CD14-positive monocyte (primary cell): ENCODE results near the gene PHLDA2. TPM values are rescaled to one million over a fixed set of nuclear protein-coding genes. Genes with fewer than 3 reads are reported as not detected.

Experiments
- DNase-seq, 3 donors: peaks; one replicate each; pipeline ENCODE4 v3.0.0-alpha.2; 2011 to 2022
- H2AFZ ChIP-seq: 2 replicates; pipeline ENCODE4 v1.6.0; 2012; ENCODE audit warnings: mild to moderate bottlenecking, low read depth, low read length, inconsistent platforms; ENCODE audit not compliant: insufficient read depth, poor library complexity, severe bottlenecking
- H3K27ac ChIP-seq, 2 donors: 1 replicate in 1 of 2; 2 replicates in 1 of 2; pipeline ENCODE4 v1.5.1; 2012 to 2013; ENCODE audit warnings: low read length in 2 of 2, control low read depth in 1 of 2, inconsistent platforms in 1 of 2, low read depth in 1 of 2, mild to moderate bottlenecking in 1 of 2
- H3K27me3 ChIP-seq, 2 donors: one replicate each; pipeline versions ENCODE4 v1.6.0 to v1.6.1; 2011 to 2013; ENCODE audit warnings: low read length in 2 of 2; ENCODE audit not compliant: control insufficient read depth in 2 of 2, insufficient read depth in 2 of 2
- H3K36me3 ChIP-seq, 2 donors: replicated peaks in 1 of 2; 1 replicate in 1 of 2; 2 replicates in 1 of 2; pipeline versions ENCODE4 v1.5.1 to v1.6.1; 2012 to 2013; ENCODE audit warnings: low read length in 2 of 2, control low read depth in 1 of 2, inconsistent platforms in 1 of 2, mild to moderate bottlenecking in 1 of 2; ENCODE audit not compliant: insufficient read depth in 2 of 2, control insufficient read depth in 1 of 2
- H3K4me1 ChIP-seq, 2 donors: 1 replicate in 1 of 2; 2 replicates in 1 of 2; pipeline versions ENCODE4 v1.5.1 to v1.6.1; 2012 to 2013; ENCODE audit warnings: low read length in 2 of 2, control low read depth in 1 of 2, inconsistent platforms in 1 of 2, mild to moderate bottlenecking in 1 of 2, moderate library complexity in 1 of 2; ENCODE audit not compliant: insufficient read depth in 2 of 2, control insufficient read depth in 1 of 2
- H3K4me2 ChIP-seq: replicated peaks from 2 replicates; pipeline ENCODE3; 2012; ENCODE audit warnings: low read length, moderate library complexity, mild to moderate bottlenecking; ENCODE audit not compliant: poor library complexity, severe bottlenecking; ENCODE audit errors: extremely low read depth
- H3K4me3 ChIP-seq, 3 experiments: fragments of 200-600 bp in 1 of 3; sonication (generic) in 1 of 3; replicated peaks in 1 of 3; 1 replicate in 2 of 3; 2 replicates in 1 of 3; pipeline ENCODE4 v1.5.1; 2011 to 2013; ENCODE audit warnings: low read length in 3 of 3, mild to moderate bottlenecking in 3 of 3, control low read depth in 2 of 3, low read depth in 2 of 3, inconsistent platforms in 1 of 3, moderate library complexity in 1 of 3
- H3K79me2 ChIP-seq: 2 replicates; pipeline ENCODE4 v1.6.0; 2012; ENCODE audit warnings: mild to moderate bottlenecking, control low read depth, inconsistent platforms, low read length, moderate library complexity; ENCODE audit not compliant: insufficient read depth
- H3K9ac ChIP-seq: 2 replicates; pipeline ENCODE4 v1.6.0; 2017; ENCODE audit warnings: low read length, mild to moderate bottlenecking; ENCODE audit not compliant: insufficient read depth, poor library complexity, severe bottlenecking
- H3K9me3 ChIP-seq, 2 donors: replicated peaks in 1 of 2; 1 replicate in 1 of 2; 2 replicates in 1 of 2; pipeline versions ENCODE4 v1.5.1 to v1.6.1; 2012 to 2013; ENCODE audit warnings: low read length in 2 of 2, control low read depth in 1 of 2; ENCODE audit not compliant: control insufficient read depth in 1 of 2, insufficient read depth in 1 of 2
- H4K20me1 ChIP-seq: 2 replicates; pipeline ENCODE4 v1.6.0; 2012; ENCODE audit warnings: mild to moderate bottlenecking, low read length, control low read depth, moderate library complexity; ENCODE audit not compliant: insufficient read depth
- H3K27ac Mint-ChIP-seq, 7 donors: one replicate each; pipeline ENCODE4 v1.8.0; 2020; ENCODE audit warnings: mild to moderate bottlenecking in 7 of 7, mixed read lengths in 7 of 7, moderate library complexity in 6 of 7, inconsistent platforms in 2 of 7
- H3K27me3 Mint-ChIP-seq, 3 donors: one replicate each; pipeline ENCODE4 v1.8.0; 2021 to 2022; ENCODE audit warnings: low read depth in 3 of 3, mild to moderate bottlenecking in 3 of 3, mixed read lengths in 3 of 3, moderate library complexity in 3 of 3, inconsistent platforms in 1 of 3
- H3K36me3 Mint-ChIP-seq, 2 donors: one replicate each; pipeline ENCODE4 v1.8.0; 2020; ENCODE audit warnings: mixed read lengths in 2 of 2, inconsistent platforms in 1 of 2, mild to moderate bottlenecking in 1 of 2
- H3K4me1 Mint-ChIP-seq: one replicate; pipeline ENCODE4 v1.8.0; 2020; ENCODE audit warnings: mild to moderate bottlenecking, mixed read lengths
- H3K4me3 Mint-ChIP-seq, 2 donors: one replicate each; pipeline ENCODE4 v1.8.0; 2020; ENCODE audit warnings: mild to moderate bottlenecking in 2 of 2, mixed read lengths in 2 of 2, moderate library complexity in 1 of 2
- H3K9me3 Mint-ChIP-seq, 7 donors: one replicate each; pipeline ENCODE4 v1.8.0; 2020 to 2022; ENCODE audit warnings: mixed read lengths in 7 of 7, mild to moderate bottlenecking in 6 of 7, moderate library complexity in 6 of 7, inconsistent platforms in 2 of 7
- WGBS: methylation state at CpG from one replicate; pipeline ENCODE4 v1.1.5; 2013; ENCODE audit warnings: missing lambda C conversion rate; ENCODE audit not compliant: insufficient coverage; 5-methylcytosine and 5-hydroxymethylcytosine counted together
- intact Hi-C, 2 donors: fragments of 100-400 bp; cut with micrococcal nuclease; formaldehyde crosslinking; loops; one replicate each; pipeline versions ENCODE4 v1.15.0 to v1.15.1; 2023
- polyA plus RNA-seq, 3 donors: library from polyadenylated mRNA; depleted of rRNA in 1 of 3; unstranded in 2 of 3; stranded (reverse) in 1 of 3; fragments of 300-500 nt in 2 of 3; fragments of >200 nt in 1 of 3; fragmentation: Illumina TruSeq in 2 of 3; gene quantifications; 1 replicate in 2 of 3; 2 replicates in 1 of 3; pipeline ENCODE4 v1.2.3, GENCODE V29; 2012 to 2021
- TF ChIP-seq, protein P1 (sequence below): fragments of 200-600 bp; IDR thresholded peaks from one replicate; pipeline ENCODE4 v1.8.0; 2022; ENCODE audit warnings: antibody characterized with exemption, mild to moderate bottlenecking

PHLDA2 gene
- polyA plus RNA-seq, 3 donors = 2.6 to 54.5 (median 4.7) TPM

GRCh38 chr11:2886191-2886894 lies 42.9 kb downstream of the PHLDA2 start:
- TF ChIP-seq, protein P1, sequence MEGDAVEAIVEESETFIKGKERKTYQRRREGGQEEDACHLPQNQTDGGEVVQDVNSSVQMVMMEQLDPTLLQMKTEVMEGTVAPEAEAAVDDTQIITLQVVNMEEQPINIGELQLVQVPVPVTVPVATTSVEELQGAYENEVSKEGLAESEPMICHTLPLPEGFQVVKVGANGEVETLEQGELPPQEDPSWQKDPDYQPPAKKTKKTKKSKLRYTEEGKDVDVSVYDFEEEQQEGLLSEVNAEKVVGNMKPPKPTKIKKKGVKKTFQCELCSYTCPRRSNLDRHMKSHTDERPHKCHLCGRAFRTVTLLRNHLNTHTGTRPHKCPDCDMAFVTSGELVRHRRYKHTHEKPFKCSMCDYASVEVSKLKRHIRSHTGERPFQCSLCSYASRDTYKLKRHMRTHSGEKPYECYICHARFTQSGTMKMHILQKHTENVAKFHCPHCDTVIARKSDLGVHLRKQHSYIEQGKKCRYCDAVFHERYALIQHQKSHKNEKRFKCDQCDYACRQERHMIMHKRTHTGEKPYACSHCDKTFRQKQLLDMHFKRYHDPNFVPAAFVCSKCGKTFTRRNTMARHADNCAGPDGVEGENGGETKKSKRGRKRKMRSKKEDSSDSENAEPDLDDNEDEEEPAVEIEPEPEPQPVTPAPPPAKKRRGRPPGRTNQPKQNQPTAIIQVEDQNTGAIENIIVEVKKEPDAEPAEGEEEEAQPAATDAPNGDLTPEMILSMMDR = no peak
- Histone ChIP-seq H4K20me1 (peaks cover 4% of the 10 kb centered on the region), H3K4me1 (peaks cover 14 to 28% of the 10 kb centered on the region in 2 donors), H3K9me3 (no peaks in the 10 kb centered on the region), H3K79me2 (no peaks in the 10 kb centered on the region), H2AFZ (no peak overlapping the region), H3K27ac (no peak overlapping the region), H3K4me3 (peak overlapping the region in 1 of 3 experiments; percentile 58), H3K36me3 (no peaks in the 10 kb centered on the region), H3K27me3 (peaks cover 11 to 48% of the 10 kb centered on the region in 2 donors), H3K9ac (no peak overlapping the region), H3K4me2 (peak overlapping the region; percentile 80)
- DNase-seq = no peak
- Mint-ChIP-seq H3K27me3 (peaks cover 34 to 63% (median 43%) of the 10 kb centered on the region in 3 donors), H3K4me1 (peaks cover 16% of the 10 kb centered on the region), H3K4me3 (peak overlapping the region; percentile 59 to 84), H3K36me3 (peaks cover 0 to 11% of the 10 kb centered on the region in 2 donors), H3K27ac (no peak overlapping the region), H3K9me3 (peaks cover 0 to 10% (median 2%) of the 10 kb centered on the region in 7 donors)
- intact Hi-C loops = loop anchor here in 1 of 2 donors (10.0 kb wide), 2 partner anchors 192 to 582 kb away; partner anchors contain the start of genes C11orf21, KCNQ1OT1 and TSPAN32
- WGBS = 16% methylated on average over 46 of the region's 49 CpGs

DNA sequence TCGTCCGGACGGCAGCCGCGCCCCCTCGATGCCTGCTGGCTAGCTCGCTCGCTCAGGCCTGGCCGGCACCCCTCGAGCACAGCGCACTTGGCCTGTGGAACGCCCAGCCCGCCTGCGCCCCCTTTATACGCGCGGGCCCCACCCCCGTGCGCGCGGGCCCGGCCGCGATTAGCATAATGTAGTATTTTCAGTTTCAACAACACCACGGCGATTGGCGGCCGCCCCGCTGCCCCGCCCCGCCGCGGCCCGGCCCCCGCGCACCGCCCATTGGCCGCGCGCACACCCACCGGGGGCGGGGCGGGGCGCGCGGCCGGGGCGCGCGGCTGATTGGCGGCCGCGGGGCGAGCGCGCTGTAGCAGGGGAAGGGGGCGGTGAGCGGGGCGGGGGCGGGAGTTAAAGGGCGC lies 43.5 kb downstream of the PHLDA2 start, which contains the start of gene CDKN1C:
Gene CDKN1C (minus strand): TSS at position 98 of the 404 bp plus-strand sequence. CDS start 319 bp downstream, outside the sequence.
- Histone ChIP-seq H3K36me3 (no peaks in the 10 kb centered on the region), H3K4me3 (peak within 1 kb of the TSS; percentile 59 to 89 (median 69)), H3K4me1 (peaks cover 14 to 28% of the 10 kb centered on the region in 2 donors), H3K27me3 (peaks cover 11 to 48% of the 10 kb centered on the region in 2 donors), H4K20me1 (peaks cover 4% of the 10 kb centered on the region), H3K9me3 (no peaks in the 10 kb centered on the region), H3K4me2 (peak within 1 kb of the TSS; percentile 92), H3K27ac (no peak within 1 kb of the TSS), H3K79me2 (no peaks in the 10 kb centered on the region), H3K9ac (peak within 1 kb of the TSS; percentile 59), H2AFZ (peak within 1 kb of the TSS; percentile 89)
- TF ChIP-seq, protein P1 = no peak
- Mint-ChIP-seq H3K4me3 (peak within 1 kb of the TSS; percentile 92 to 97), H3K27ac (peak within 1 kb of the TSS in 5 of 7 donors; percentile 24 to 82 (median 79)), H3K4me1 (peaks cover 16% of the 10 kb centered on the region), H3K9me3 (peaks cover 0 to 10% (median 2%) of the 10 kb centered on the region in 7 donors), H3K27me3 (peaks cover 37 to 66% (median 43%) of the 10 kb centered on the region in 3 donors), H3K36me3 (peaks cover 0 to 11% of the 10 kb centered on the region in 2 donors)
- peak; percentile 60 to 75 (median 74) for DNase-seq
- intact Hi-C loops = loop anchor here in 1 of 2 donors (2.0 to 10.0 kb wide), 3 partner anchors 191 to 581 kb away; partner anchors contain the start of genes C11orf21, KCNQ1OT1 and TSPAN32
- under 1% methylated on average over 40 of the region's 61 CpGs for WGBS
